Measurements from ENCODE around the gene GPN2. TPM values are rescaled to one million over a fixed set of nuclear protein-coding genes. Genes with fewer than 3 reads are reported as not detected.
A peak's percentile ranks its signal among the peaks of the same experiment; 100 is the strongest.

GPN2 gene
- total and polyA plus RNA-seq, 2 of the 4 experiments (the other 2 are of a cell fraction), result 15.4 to 22.2 TPM

DNA sequence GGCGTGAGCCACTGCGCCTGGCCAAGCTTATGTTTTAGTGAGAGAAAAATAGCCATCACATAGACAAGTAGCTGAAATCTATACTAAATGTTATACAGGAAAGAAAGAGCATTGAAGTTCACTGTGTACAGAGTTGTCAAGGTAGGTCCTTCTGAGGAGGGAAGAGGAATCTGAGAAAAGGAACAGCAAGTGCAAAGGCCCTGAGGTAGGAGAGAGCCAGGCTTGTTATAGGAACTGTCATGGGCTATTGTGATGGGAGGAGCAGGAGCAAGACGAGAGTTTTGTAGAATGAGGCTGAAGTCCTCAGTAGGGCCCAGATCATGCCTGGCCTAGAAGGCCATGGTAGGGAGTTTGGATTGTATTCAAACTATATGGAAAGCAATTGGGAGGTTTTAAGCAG lies 59.0 kb downstream of the GPN2 start:
- Histone ChIP-seq H3K27me3 (ENCODE audit: control insufficient read depth, insufficient read depth, low read length) (no peaks in the 10 kb centered on the region), H3K9ac (ENCODE audit: low read depth, low read length) (no peak overlapping the region), H2BK15ac (ENCODE audit: low read depth, low read length) (no peak overlapping the region), H3K4me1 (ENCODE audit: control insufficient read depth, insufficient read depth, low read length) (peaks cover 21% of the 10 kb centered on the region), H2AFZ (replicated peaks; ENCODE audit: low read length, poor library complexity) (no peak overlapping the region), H4K5ac (ENCODE audit: low read depth, low read length) (no peak overlapping the region), H4K8ac (ENCODE audit: low read depth in 2 of 2, low read length in 2 of 2) (no peak overlapping the region), H4K20me1 (ENCODE audit: insufficient read depth, low read length) (peaks cover 41% of the 10 kb centered on the region), H3K4ac (ENCODE audit: low read depth, low read length) (peak overlapping the region; percentile 30; the same call in 1 of the 2 replicates), H2AK9ac (replicated peaks; ENCODE audit: low read depth, low read length, poor library complexity) (no peak overlapping the region), H2AK5ac (ENCODE audit: low read depth, low read length) (no peak overlapping the region), H2BK5ac (ENCODE audit: low read depth, low read length, poor library complexity, severe bottlenecking) (no peak overlapping the region), H3K79me1 (ENCODE audit: low read depth in 1 of 2, low read length in 2 of 2) (peaks cover 35 to 60% of the 10 kb centered on the region in 2 experiments), H3K14ac (replicated peaks; ENCODE audit: low read depth, low read length) (no peak overlapping the region), H3K23ac (ENCODE audit: low read depth, low read length) (no peak overlapping the region), H3K4me3 (ENCODE audit: insufficient read depth, low read depth, low read length) (no peak overlapping the region), H4K91ac (ENCODE audit: insufficient read depth, low read depth, low read length) (no peak overlapping the region), H3K18ac (ENCODE audit: low read depth, low read length) (no peak overlapping the region), H2BK20ac (ENCODE audit: low read depth, low read length) (no peak overlapping the region), H3K9me1 (ENCODE audit: insufficient read depth, low read length) (peaks cover 13% of the 10 kb centered on the region), H2BK120ac (ENCODE audit: low read depth, low read length) (no peak overlapping the region), H3K4me2 (ENCODE audit: low read depth, low read length) (no peak overlapping the region), H3K36me3 (ENCODE audit: control insufficient read depth, insufficient read depth, low read length) (peaks cover 41% of the 10 kb centered on the region), H3K27ac (ENCODE audit: insufficient read depth, low read length) (no peak overlapping the region), H3K9me3 (ENCODE audit: control insufficient read depth, insufficient read depth, low read length) (no peaks in the 10 kb centered on the region), H3K56ac (ENCODE audit: extremely low read depth, insufficient read depth, low read length) (no peak overlapping the region)
- intact Hi-C loops (cut with micrococcal nuclease), result no loop called here
- no peak for TF ChIP-seq FOS (IDR thresholded peaks at IDR 0.05; ENCODE audit: low read depth, low read length)
- TF ChIP-seq, protein P1, sequence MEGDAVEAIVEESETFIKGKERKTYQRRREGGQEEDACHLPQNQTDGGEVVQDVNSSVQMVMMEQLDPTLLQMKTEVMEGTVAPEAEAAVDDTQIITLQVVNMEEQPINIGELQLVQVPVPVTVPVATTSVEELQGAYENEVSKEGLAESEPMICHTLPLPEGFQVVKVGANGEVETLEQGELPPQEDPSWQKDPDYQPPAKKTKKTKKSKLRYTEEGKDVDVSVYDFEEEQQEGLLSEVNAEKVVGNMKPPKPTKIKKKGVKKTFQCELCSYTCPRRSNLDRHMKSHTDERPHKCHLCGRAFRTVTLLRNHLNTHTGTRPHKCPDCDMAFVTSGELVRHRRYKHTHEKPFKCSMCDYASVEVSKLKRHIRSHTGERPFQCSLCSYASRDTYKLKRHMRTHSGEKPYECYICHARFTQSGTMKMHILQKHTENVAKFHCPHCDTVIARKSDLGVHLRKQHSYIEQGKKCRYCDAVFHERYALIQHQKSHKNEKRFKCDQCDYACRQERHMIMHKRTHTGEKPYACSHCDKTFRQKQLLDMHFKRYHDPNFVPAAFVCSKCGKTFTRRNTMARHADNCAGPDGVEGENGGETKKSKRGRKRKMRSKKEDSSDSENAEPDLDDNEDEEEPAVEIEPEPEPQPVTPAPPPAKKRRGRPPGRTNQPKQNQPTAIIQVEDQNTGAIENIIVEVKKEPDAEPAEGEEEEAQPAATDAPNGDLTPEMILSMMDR (conservative IDR thresholded peaks at IDR 0.05; ENCODE audit: low read depth, low read length), result no peak
- POLR2A ChIA-PET (ENCODE audit: unreplicated experiment), result interaction anchor here (0.6 to 1.0 kb wide), 2 partner anchors 32 to 200 kb away, joined by 3 to 8 read pairs; no protein-coding TSS in a partner anchor
- dilution Hi-C loops (cut with HindIII; ENCODE audit: low sequenced_read_pairs, unreplicated experiment), result no loop called here
- ATAC-seq (ENCODE audit: low read depth) (no peak), DNase-seq (no peak)
- no TSS peak for BruUV-seq (replicated peaks)
- CTCF ChIA-PET, result no interaction called here
- in situ Hi-C loops (cut with MboI; ENCODE audit: low sequenced_read_pairs), result no loop called here
- 100% methylated on average over 1 of the region's 3 CpGs; no CpG with 5 or more reads in 1 of the 2 experiments for whole genome bisulfite sequencing, 2 experiments (ENCODE audit: extremely low coverage in 2 of 2, insufficient read length in 1 of 2)

Data from IMR-90 (cell line).